B cell (primary cell): Measurements from ENCODE around the gene CNTNAP2. TPM values are rescaled to one million over a fixed set of nuclear protein-coding genes. Genes with fewer than 3 reads are reported as not detected.

Experiments used
- ATAC-seq: fragments of 200-7000 bp; cut with Tn5 transposase; one replicate; pipeline ENCODE4 v1.10.0; 2021; ENCODE audit warnings: low read depth, mild to moderate bottlenecking, moderate number of reproducible peaks, moderate library complexity
- CTCF ChIA-PET: fragments of 350-600 bp; sonication (Branson Sonifier 250); formaldehyde crosslinking; loops from one replicate; lab custom pipeline; 2021; ENCODE audit warnings: antibody characterized with exemption, inconsistent platforms; lab: Charles Lee
- POLR2A ChIA-PET: fragments of 350-600 bp; sonication (Branson Sonifier 250); formaldehyde crosslinking; loops from one replicate; lab custom pipeline; 2021; ENCODE audit warnings: antibody characterized with exemption; lab: Charles Lee
- DNase-seq: peaks from one replicate; pipeline ENCODE4 v3.0.0; 2013
- H2AFZ ChIP-seq: 2 replicates; pipeline ENCODE4 v1.6.1; 2012; ENCODE audit warnings: mild to moderate bottlenecking, low read depth, low read length; ENCODE audit not compliant: insufficient read depth, poor library complexity, severe bottlenecking
- H3K27ac ChIP-seq, 2 donors: 1 replicate in 1 of 2; 2 replicates in 1 of 2; pipeline ENCODE4 v1.5.1; 2012 to 2013; ENCODE audit warnings: low read length in 2 of 2, mild to moderate bottlenecking in 2 of 2, moderate library complexity in 1 of 2
- H3K27me3 ChIP-seq, 4 experiments: fragments of 200-600 bp in 1 of 4; sonication (generic) in 1 of 4; replicated peaks in 1 of 4; 1 replicate in 2 of 4; 2 replicates in 2 of 4; pipeline versions ENCODE4 v1.6.1 to v1.7.0; 2013 to 2016; ENCODE audit warnings: low read length in 3 of 4, mild to moderate bottlenecking in 2 of 4, mixed read lengths in 1 of 4, moderate library complexity in 1 of 4; ENCODE audit not compliant: insufficient read depth in 4 of 4, control insufficient read depth in 3 of 4; ENCODE audit errors: control extremely low read depth in 1 of 4
- H3K36me3 ChIP-seq, 2 experiments: replicated peaks in 1 of 2; 1 replicate in 1 of 2; 2 replicates in 1 of 2; pipeline versions ENCODE4 v1.6.1 to v1.7.1; 2013; ENCODE audit warnings: low read length in 1 of 2; ENCODE audit not compliant: insufficient read depth in 2 of 2, control insufficient read depth in 1 of 2; ENCODE audit errors: control extremely low read depth in 1 of 2, extremely low read depth in 1 of 2
- H3K4me1 ChIP-seq, 2 donors: fragments of 200-600 bp in 1 of 2; sonication (generic) in 1 of 2; 1 replicate in 1 of 2; 2 replicates in 1 of 2; pipeline versions ENCODE4 v1.5.1 to v1.6.1; 2013 to 2017; ENCODE audit warnings: low read length in 2 of 2; ENCODE audit not compliant: control insufficient read depth in 2 of 2, insufficient read depth in 2 of 2
- H3K4me2 ChIP-seq: replicated peaks from 2 replicates; pipeline ENCODE3; 2012; ENCODE audit warnings: mild to moderate bottlenecking, low read depth, low read length; ENCODE audit not compliant: poor library complexity, severe bottlenecking
- H3K4me3 ChIP-seq, 5 experiments: fragments of 200-600 bp in 1 of 5; sonication (generic) in 1 of 5; 1 replicate in 3 of 5; 2 replicates in 2 of 5; pipeline versions ENCODE4 v1.5.1 to v1.7.0; 2011 to 2016; ENCODE audit warnings: low read length in 4 of 5, mild to moderate bottlenecking in 4 of 5, low read depth in 2 of 5, control low read depth in 1 of 5, moderate library complexity in 1 of 5; ENCODE audit not compliant: insufficient read depth in 1 of 5; ENCODE audit errors: control extremely low read depth in 1 of 5, extremely low read depth in 1 of 5
- H3K79me2 ChIP-seq: fragments of 200-600 bp; sonication (generic); one replicate; pipeline ENCODE4 v1.6.0; 2016; ENCODE audit warnings: low read length; ENCODE audit not compliant: control insufficient read depth, insufficient read depth
- H3K9ac ChIP-seq: fragments of 200-600 bp; sonication (generic); 2 replicates; pipeline ENCODE4 v1.6.1; 2017; ENCODE audit warnings: mild to moderate bottlenecking, low read length, moderate library complexity
- H3K9me3 ChIP-seq, 3 donors: one replicate each; pipeline versions ENCODE4 v1.6.1 to v1.7.1; 2013; ENCODE audit warnings: low read length in 2 of 3; ENCODE audit not compliant: control insufficient read depth in 2 of 3, insufficient read depth in 1 of 3; ENCODE audit errors: control extremely low read depth in 1 of 3
- H4K20me1 ChIP-seq: 2 replicates; pipeline ENCODE4 v1.6.0; 2012; ENCODE audit warnings: mild to moderate bottlenecking, low read length; ENCODE audit not compliant: insufficient read depth, control insufficient read depth, poor library complexity, severe bottlenecking
- H3K27ac Mint-ChIP-seq: one replicate; pipeline ENCODE4 v1.8.0; 2021; ENCODE audit warnings: mixed read lengths
- H3K27me3 Mint-ChIP-seq: one replicate; pipeline ENCODE4 v1.8.0; 2021; ENCODE audit warnings: mixed read lengths
- H3K4me1 Mint-ChIP-seq: one replicate; pipeline ENCODE4 v1.8.0; 2021; ENCODE audit warnings: mixed read lengths
- H3K4me3 Mint-ChIP-seq: one replicate; pipeline ENCODE4 v1.8.0; 2021; ENCODE audit warnings: mixed read lengths
- H3K9me3 Mint-ChIP-seq: one replicate; pipeline ENCODE4 v1.8.0; 2022; ENCODE audit warnings: mixed read lengths; ENCODE audit not compliant: insufficient read depth
- EZH2 ChIP-seq: IDR thresholded peaks from 2 replicates; pipeline ENCODE4 v1.6.1; 2012; ENCODE audit warnings: borderline replicate concordance, low read depth, mild to moderate bottlenecking, moderate library complexity, low read length; ENCODE audit not compliant: insufficient read depth, poor library complexity, severe bottlenecking
- WGBS: methylation state at CpG from one replicate; pipeline ENCODE4 v1.1.5; 2013; ENCODE audit warnings: missing lambda C conversion rate; ENCODE audit not compliant: insufficient coverage; 5-methylcytosine and 5-hydroxymethylcytosine counted together
- intact Hi-C: fragments of 100-400 bp; cut with micrococcal nuclease; formaldehyde crosslinking; loops from one replicate; pipeline ENCODE4 v1.10.0; 2022
- polyA plus RNA-seq: library from polyadenylated mRNA; depleted of rRNA; stranded (reverse); fragments of >200 nt; gene quantifications from 2 replicates; pipeline ENCODE4 v1.2.3, GENCODE V29; 2012
- total RNA-seq, 2 donors: library from RNA; stranded (reverse); fragments of 120-200 nt in 1 of 2; gene quantifications; 1 replicate in 1 of 2; 2 replicates in 1 of 2; pipeline versions ENCODE4 v1.2.3 to v1.2.4, GENCODE V29; 2013 to 2022
- TF ChIP-seq, protein P1 (sequence below): fragments of 200-600 bp; IDR thresholded peaks from one replicate; pipeline ENCODE4 v1.8.0; 2022; ENCODE audit warnings: antibody characterized with exemption, mild to moderate bottlenecking

Gene CNTNAP2
- total and polyA plus RNA-seq, 2 donors (not counting 1 experiment from before 2014, with no cell fraction given): 7.4 to 16.6 TPM

DNA sequence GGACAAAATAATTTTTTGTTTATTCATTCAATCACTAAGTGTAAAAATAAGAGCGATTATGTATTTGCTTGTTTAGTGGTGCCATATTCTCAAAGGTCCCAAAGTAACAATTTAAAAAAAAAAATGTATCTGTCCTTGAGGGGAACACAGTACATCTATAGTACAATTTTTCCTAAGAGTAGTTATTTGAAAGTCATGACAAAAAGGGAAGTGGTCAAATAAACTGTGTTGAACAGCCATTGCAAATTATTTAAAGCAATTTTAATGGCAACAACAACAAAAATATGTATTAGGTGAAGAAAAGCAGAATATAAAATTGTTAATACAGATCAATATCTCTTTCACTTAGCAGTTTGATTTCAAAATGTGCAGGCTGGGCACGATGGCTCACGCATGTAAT is 943.5 kb downstream of the CNTNAP2 start:
- Histone ChIP-seq H3K4me2 (no peak overlapping the region), H3K27me3 (no peaks in the 10 kb centered on the region), H3K9ac (no peak overlapping the region), H4K20me1 (no peaks in the 10 kb centered on the region), H3K4me3 (no peak overlapping the region), H3K36me3 (no peaks in the 10 kb centered on the region), H3K27ac (no peak overlapping the region), H3K9me3 (no peaks in the 10 kb centered on the region), H3K4me1 (no peaks in the 10 kb centered on the region), H3K79me2 (no peaks in the 10 kb centered on the region), H2AFZ (no peak overlapping the region)
- Mint-ChIP-seq H3K27ac (no peak overlapping the region), H3K9me3 (no peaks in the 10 kb centered on the region), H3K4me3 (no peak overlapping the region), H3K4me1 (no peaks in the 10 kb centered on the region), H3K27me3 (no peaks in the 10 kb centered on the region)
- ATAC-seq (no peak), DNase-seq (no peak)
- CTCF ChIA-PET: no interaction called here
- no peak for TF ChIP-seq EZH2
- TF ChIP-seq, protein P1, sequence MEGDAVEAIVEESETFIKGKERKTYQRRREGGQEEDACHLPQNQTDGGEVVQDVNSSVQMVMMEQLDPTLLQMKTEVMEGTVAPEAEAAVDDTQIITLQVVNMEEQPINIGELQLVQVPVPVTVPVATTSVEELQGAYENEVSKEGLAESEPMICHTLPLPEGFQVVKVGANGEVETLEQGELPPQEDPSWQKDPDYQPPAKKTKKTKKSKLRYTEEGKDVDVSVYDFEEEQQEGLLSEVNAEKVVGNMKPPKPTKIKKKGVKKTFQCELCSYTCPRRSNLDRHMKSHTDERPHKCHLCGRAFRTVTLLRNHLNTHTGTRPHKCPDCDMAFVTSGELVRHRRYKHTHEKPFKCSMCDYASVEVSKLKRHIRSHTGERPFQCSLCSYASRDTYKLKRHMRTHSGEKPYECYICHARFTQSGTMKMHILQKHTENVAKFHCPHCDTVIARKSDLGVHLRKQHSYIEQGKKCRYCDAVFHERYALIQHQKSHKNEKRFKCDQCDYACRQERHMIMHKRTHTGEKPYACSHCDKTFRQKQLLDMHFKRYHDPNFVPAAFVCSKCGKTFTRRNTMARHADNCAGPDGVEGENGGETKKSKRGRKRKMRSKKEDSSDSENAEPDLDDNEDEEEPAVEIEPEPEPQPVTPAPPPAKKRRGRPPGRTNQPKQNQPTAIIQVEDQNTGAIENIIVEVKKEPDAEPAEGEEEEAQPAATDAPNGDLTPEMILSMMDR: no peak
- intact Hi-C loops: no loop called here
- WGBS: 100% methylated on average over 2 of the region's 3 CpGs
- POLR2A ChIA-PET: no interaction called here

DNA sequence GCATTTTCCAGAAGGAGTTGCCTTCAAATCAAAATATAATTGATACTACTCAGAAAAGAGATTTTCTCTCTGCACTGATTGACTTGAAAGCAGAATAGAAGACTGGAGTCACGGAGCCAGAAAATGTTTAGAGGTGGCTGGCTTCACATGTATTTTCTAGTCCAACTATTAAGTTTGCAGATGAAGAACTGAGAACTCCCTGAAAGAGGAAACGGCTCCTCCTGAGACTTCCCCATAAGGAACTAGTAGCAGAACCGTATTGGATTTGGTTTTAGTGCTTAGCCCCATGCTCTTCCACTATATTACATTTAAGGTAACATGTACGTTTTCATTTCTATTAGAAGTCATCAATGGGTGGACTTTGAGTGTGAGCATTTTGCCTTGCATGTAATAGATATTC is 946.3 kb downstream of the CNTNAP2 start:
- Histone ChIP-seq H3K79me2 (no peaks in the 10 kb centered on the region), H3K9me3 (no peaks in the 10 kb centered on the region), H3K9ac (no peak overlapping the region), H3K4me2 (no peak overlapping the region), H4K20me1 (no peaks in the 10 kb centered on the region), H3K36me3 (no peaks in the 10 kb centered on the region), H3K4me3 (no peak overlapping the region), H2AFZ (no peak overlapping the region), H3K27me3 (no peaks in the 10 kb centered on the region), H3K4me1 (no peaks in the 10 kb centered on the region), H3K27ac (no peak overlapping the region)
- WGBS: no CpG with 5 or more reads among the region's 4 CpGs
- no peaks in the 10 kb centered on the region for H3K27me3 Mint-ChIP-seq
- intact Hi-C loops: no loop called here
- no peak overlapping the region for H3K4me3 Mint-ChIP-seq
- POLR2A ChIA-PET: no interaction called here
- CTCF ChIA-PET: no interaction called here
- no peak overlapping the region for H3K27ac Mint-ChIP-seq
- no peak for ATAC-seq
- TF ChIP-seq, protein P1: no peak
- no peak for TF ChIP-seq EZH2
- DNase-seq: no peak
- no peaks in the 10 kb centered on the region for H3K4me1 Mint-ChIP-seq
- H3K9me3 Mint-ChIP-seq: no peaks in the 10 kb centered on the region
